ENCODE data around the gene RCOR2. TPM values are rescaled to one million over a fixed set of nuclear protein-coding genes. Genes with fewer than 3 reads are reported as not detected.

RCOR2 gene
- total RNA-seq, 1 donor from 2014 or later = 7.8 TPM

- TF ChIP-seq CTCF (IDR thresholded peaks at IDR 0.05; ENCODE audit: insufficient read depth, low read length, poor library complexity, severe bottlenecking) = no peak
- H3K36me3 ChIP-seq (ENCODE audit: control insufficient read depth, insufficient read depth, low read length) = no peaks in the 10 kb centered on the region
- H3K4me3 ChIP-seq (ENCODE audit: low read depth, low read length) = no peak overlapping the region
- H3K27me3 ChIP-seq (ENCODE audit: control insufficient read depth, insufficient read depth, low read length) = no peaks in the 10 kb centered on the region
- DNase-seq (ENCODE audit: low read depth) = no peak
These were observed 41.4 kb downstream of the RCOR2 start for GRCh38 chr11:63875506-63876065.

GRCh38 chr11:63874511-63874910 is 42.5 kb downstream of the RCOR2 start:
- TF ChIP-seq CTCF (IDR thresholded peaks at IDR 0.05; ENCODE audit: insufficient read depth, low read length, poor library complexity, severe bottlenecking) = no peak
- no peak overlapping the region for H3K4me3 ChIP-seq (ENCODE audit: low read depth, low read length)
- H3K36me3 ChIP-seq (ENCODE audit: control insufficient read depth, insufficient read depth, low read length) = no peaks in the 10 kb centered on the region
- DNase-seq (ENCODE audit: low read depth) = no peak
- H3K27me3 ChIP-seq (ENCODE audit: control insufficient read depth, insufficient read depth, low read length) = no peaks in the 10 kb centered on the region

- no peak for TF ChIP-seq CTCF (IDR thresholded peaks at IDR 0.05; ENCODE audit: insufficient read depth, low read length, poor library complexity, severe bottlenecking)
These were observed 43.7 kb downstream of the RCOR2 start for GRCh38 chr11:63873311-63873710.

GRCh38 chr11:63872800-63873197 is 44.2 kb downstream of the RCOR2 start:
- Histone ChIP-seq H3K36me3 (ENCODE audit: control insufficient read depth, insufficient read depth, low read length) (no peaks in the 10 kb centered on the region), H3K27me3 (ENCODE audit: control insufficient read depth, insufficient read depth, low read length) (no peaks in the 10 kb centered on the region), H3K4me3 (ENCODE audit: low read depth, low read length) (no peak overlapping the region)
- no peak for DNase-seq (ENCODE audit: low read depth)
- no peak for TF ChIP-seq CTCF (IDR thresholded peaks at IDR 0.05; ENCODE audit: insufficient read depth, low read length, poor library complexity, severe bottlenecking)

More at GRCh38 chr11:63873311-63873710, 43.7 kb downstream of the RCOR2 start:
- H3K36me3 ChIP-seq (ENCODE audit: control insufficient read depth, insufficient read depth, low read length) = no peaks in the 10 kb centered on the region
- H3K4me3 ChIP-seq (ENCODE audit: low read depth, low read length) = no peak overlapping the region
- DNase-seq (ENCODE audit: low read depth) = no peak
- no peaks in the 10 kb centered on the region for H3K27me3 ChIP-seq (ENCODE audit: control insufficient read depth, insufficient read depth, low read length)

GRCh38 chr11:63871962-63872799 is 44.8 kb downstream of the RCOR2 start:
- Histone ChIP-seq H3K27me3 (ENCODE audit: control insufficient read depth, insufficient read depth, low read length) (no peaks in the 10 kb centered on the region), H3K36me3 (ENCODE audit: control insufficient read depth, insufficient read depth, low read length) (no peaks in the 10 kb centered on the region), H3K4me3 (ENCODE audit: low read depth, low read length) (no peak overlapping the region)
- TF ChIP-seq CTCF (IDR thresholded peaks at IDR 0.05; ENCODE audit: insufficient read depth, low read length, poor library complexity, severe bottlenecking) = peak; percentile 29
- DNase-seq (ENCODE audit: low read depth) = peak; percentile 82

Data from kidney epithelial cell (primary cell).